H1 (cell line): ENCODE results near the gene EVC2. TPM values are rescaled to one million over a fixed set of nuclear protein-coding genes. Genes with fewer than 3 reads are reported as not detected.

Experiments used
- CTCF ChIA-PET: fragments of 300-600 bp; sonication (Branson Sonifier 250); formaldehyde crosslinking; loops from one replicate; lab custom pipeline; 2021; ENCODE audit not compliant: partially characterized antibody; lab: Charles Lee
- POLR2A ChIA-PET: fragments of 300-600 bp; sonication (Branson Sonifier 250); formaldehyde crosslinking; loops from one replicate; lab custom pipeline; 2021; ENCODE audit warnings: inconsistent platforms; ENCODE audit not compliant: partially characterized antibody; lab: Charles Lee
- DNase-seq, 2 experiments: peaks; one replicate each; pipeline versions ENCODE4 v3.0.0 to v3.0.0-alpha.2; 2010 to 2022; ENCODE audit warnings: low spot score in 2 of 2, low read depth in 1 of 2, mixed read lengths in 1 of 2
- FAIRE-seq: peaks from 2 replicates; lab custom pipeline; 2011; peaks lifted over from hg19 to GRCh38; lab: Jason Lieb, UNC
- H2AFZ ChIP-seq: 2 replicates; pipeline ENCODE4 v1.8.1; 2012; ENCODE audit warnings: low read length, inconsistent platforms
- H2AK5ac ChIP-seq: 2 replicates; pipeline ENCODE4 v1.6.1; 2013; ENCODE audit warnings: low read depth, low read length
- H2BK120ac ChIP-seq: replicated peaks from 2 replicates; pipeline ENCODE3; 2013; ENCODE audit warnings: low read depth, low read length, inconsistent platforms
- H2BK12ac ChIP-seq: 2 replicates; pipeline ENCODE4 v1.6.1; 2013; ENCODE audit warnings: low read depth, low read length
- H2BK15ac ChIP-seq: 2 replicates; pipeline ENCODE4 v1.6.1; 2013; ENCODE audit warnings: low read length
- H2BK20ac ChIP-seq: 2 replicates; pipeline ENCODE4 v1.6.1; 2013; ENCODE audit warnings: low read length
- H2BK5ac ChIP-seq: 2 replicates; pipeline ENCODE4 v1.6.1; 2013; ENCODE audit warnings: low read depth, low read length
- H3K14ac ChIP-seq: 2 replicates; pipeline ENCODE4 v1.6.1; 2013; ENCODE audit warnings: inconsistent platforms; ENCODE audit not compliant: insufficient read length
- H3K18ac ChIP-seq: 2 replicates; pipeline ENCODE4 v1.6.1; 2013; ENCODE audit warnings: low read length; ENCODE audit errors: extremely low read depth
- H3K23ac ChIP-seq: 2 replicates; pipeline ENCODE4 v1.6.1; 2013; ENCODE audit warnings: inconsistent platforms; ENCODE audit not compliant: insufficient read length
- H3K23me2 ChIP-seq: 2 replicates; pipeline ENCODE4 v1.6.1; 2013; ENCODE audit warnings: low read depth, low read length
- H3K27ac ChIP-seq: 2 replicates; pipeline ENCODE4 v1.6.1; 2011; ENCODE audit warnings: low read depth, low read length, inconsistent platforms
- H3K27me3 ChIP-seq, 4 experiments: replicated peaks in 1 of 4; 1 replicate in 1 of 4; 2 replicates in 3 of 4; pipeline versions ENCODE4 v1.6.1 to v1.8.1; 2011 to 2013; ENCODE audit warnings: low read length in 3 of 4, mild to moderate bottlenecking in 3 of 4, inconsistent platforms in 2 of 4, mixed read lengths in 2 of 4, moderate library complexity in 1 of 4; ENCODE audit not compliant: control insufficient read depth in 3 of 4, insufficient read depth in 3 of 4; ENCODE audit errors: extremely low read depth in 1 of 4
- H3K36me3 ChIP-seq, 4 experiments: 2 replicates each; pipeline versions ENCODE4 v1.6.1 to v1.8.1; 2011 to 2013; ENCODE audit warnings: mild to moderate bottlenecking in 4 of 4, low read length in 3 of 4, moderate library complexity in 2 of 4, control low read depth in 1 of 4, inconsistent platforms in 1 of 4; ENCODE audit not compliant: insufficient read depth in 4 of 4, control insufficient read depth in 2 of 4
- H3K4ac ChIP-seq: replicated peaks from 2 replicates; pipeline ENCODE3; 2013; ENCODE audit warnings: low read length, low read depth, mixed read lengths, inconsistent platforms; ENCODE audit not compliant: insufficient read length
- H3K4me1 ChIP-seq, 4 experiments: replicated peaks in 1 of 4; 1 replicate in 1 of 4; 2 replicates in 3 of 4; pipeline versions ENCODE4 v1.6.1 to v1.8.1; 2011 to 2013; ENCODE audit warnings: low read length in 3 of 4, inconsistent platforms in 2 of 4, mixed read lengths in 1 of 4; ENCODE audit not compliant: insufficient read depth in 4 of 4, control insufficient read depth in 3 of 4
- H3K4me2 ChIP-seq, 2 experiments: 2 replicates each; pipeline versions ENCODE4 v1.6.1 to v1.8.1; 2011 to 2013; ENCODE audit warnings: low read depth in 2 of 2, low read length in 2 of 2, control low read depth in 1 of 2, inconsistent platforms in 1 of 2, mild to moderate bottlenecking in 1 of 2; ENCODE audit not compliant: insufficient read depth in 1 of 2
- H3K4me3 ChIP-seq, 4 experiments: fragments of 200-600, 300-600 bp in 1 of 4; sonication (generic), shearing (Covaris generic), sonication (Bioruptor Twin) in 1 of 4; 2 replicates each; pipeline versions ENCODE4 v1.5.1 to v1.8.1; 2011 to 2016; ENCODE audit warnings: low read length in 4 of 4, low read depth in 3 of 4, control low read depth in 2 of 4, inconsistent platforms in 2 of 4, mild to moderate bottlenecking in 2 of 4, mixed read lengths in 1 of 4, moderate library complexity in 1 of 4; ENCODE audit not compliant: insufficient read depth in 2 of 4; ENCODE audit errors: extremely low read depth in 1 of 4
- H3K56ac ChIP-seq: replicated peaks from 2 replicates; pipeline ENCODE3; 2013; ENCODE audit warnings: low read depth, mild to moderate bottlenecking, mixed read lengths, low read length, inconsistent platforms; ENCODE audit not compliant: insufficient read length
- H3K79me1 ChIP-seq: 2 replicates; pipeline ENCODE4 v1.6.1; 2013; ENCODE audit warnings: low read depth, low read length, control low read depth
- H3K79me2 ChIP-seq, 2 experiments: 2 replicates each; pipeline versions ENCODE4 v1.6.1 to v1.8.1; 2012 to 2013; ENCODE audit warnings: low read length in 2 of 2, mild to moderate bottlenecking in 2 of 2, inconsistent platforms in 1 of 2; ENCODE audit not compliant: insufficient read depth in 2 of 2, control insufficient read depth in 1 of 2
- H3K9ac ChIP-seq, 4 experiments: replicated peaks in 1 of 4; 1 replicate in 1 of 4; 2 replicates in 3 of 4; pipeline versions ENCODE4 v1.6.1 to v1.8.1; 2011 to 2013; ENCODE audit warnings: low read depth in 3 of 4, low read length in 3 of 4, control low read depth in 2 of 4, mild to moderate bottlenecking in 2 of 4, moderate library complexity in 2 of 4, inconsistent platforms in 1 of 4; ENCODE audit errors: extremely low read depth in 1 of 4
- H3K9me3 ChIP-seq, 2 experiments: 2 replicates each; pipeline versions ENCODE4 v1.6.1 to v1.8.1; 2012 to 2013; ENCODE audit warnings: mild to moderate bottlenecking in 2 of 2, moderate library complexity in 2 of 2, control low read depth in 1 of 2, inconsistent platforms in 1 of 2, low read depth in 1 of 2, low read length in 1 of 2, mixed read lengths in 1 of 2; ENCODE audit not compliant: insufficient read depth in 2 of 2
- H4K20me1 ChIP-seq, 2 experiments: replicated peaks in 1 of 2; 2 replicates each; pipeline versions ENCODE3 to v1.8.1; 2011 to 2013; ENCODE audit warnings: inconsistent platforms in 2 of 2, low read length in 2 of 2, mild to moderate bottlenecking in 1 of 2; ENCODE audit not compliant: insufficient read depth in 2 of 2, control insufficient read depth in 1 of 2
- H4K5ac ChIP-seq: 2 replicates; pipeline ENCODE4 v1.6.1; 2013; ENCODE audit warnings: low read length, low read depth, mixed read lengths, inconsistent platforms; ENCODE audit not compliant: insufficient read length
- H4K8ac ChIP-seq: 2 replicates; pipeline ENCODE4 v1.8.0; 2013; ENCODE audit warnings: mild to moderate bottlenecking, moderate library complexity, low read length, inconsistent platforms; ENCODE audit not compliant: insufficient read depth; ENCODE audit errors: extremely low read depth
- H4K91ac ChIP-seq: replicated peaks from 2 replicates; pipeline ENCODE3; 2013; ENCODE audit warnings: low read length, mixed read lengths, inconsistent platforms; ENCODE audit not compliant: insufficient read length
- ATF3 ChIP-seq: IDR thresholded peaks from 2 replicates; pipeline ENCODE4 v1.6.1; 2011; ENCODE audit warnings: low read depth, mild to moderate bottlenecking, low read length; ENCODE audit not compliant: insufficient read depth
- GABPA ChIP-seq: IDR thresholded peaks from 2 replicates; pipeline ENCODE4 v1.6.1; 2011; ENCODE audit warnings: mild to moderate bottlenecking, low read length, moderate library complexity, borderline replicate concordance; ENCODE audit not compliant: insufficient read depth
- POU5F1 ChIP-seq: IDR thresholded peaks from 2 replicates; pipeline ENCODE4 v1.6.1; 2011; ENCODE audit warnings: low read depth, mild to moderate bottlenecking, low read length, moderate library complexity
- RXRA ChIP-seq: IDR thresholded peaks from 2 replicates; pipeline ENCODE4 v1.6.1; 2011; ENCODE audit warnings: low read depth, mild to moderate bottlenecking, low read length, moderate library complexity; ENCODE audit not compliant: insufficient read depth
- TBP ChIP-seq: IDR thresholded peaks from 2 replicates; pipeline ENCODE4 v1.6.1; 2011; ENCODE audit warnings: low read depth, low read length, improper control_type of control experiment
- TEAD4 ChIP-seq: IDR thresholded peaks from 2 replicates; pipeline ENCODE4 v1.6.1; 2012; ENCODE audit warnings: low read depth, low read length, inconsistent platforms, mixed read lengths
- ZNF274 ChIP-seq: IDR thresholded peaks from 2 replicates; pipeline ENCODE4 v1.7.0; 2012; ENCODE audit warnings: low read length, borderline replicate concordance; ENCODE audit errors: extremely low read depth
- WGBS, 2 experiments: shearing (Covaris generic) in 1 of 2; methylation state at CpG; one replicate each; pipeline versions ENCODE4 v1.1.6 to v1.1.7; 2013 to 2015; ENCODE audit warnings: low lambda C conversion rate in 2 of 2, mixed read lengths in 2 of 2, inconsistent platforms in 1 of 2, low coverage in 1 of 2, missing lambda C conversion rate in 1 of 2; ENCODE audit not compliant: insufficient replicate concordance in 2 of 2, insufficient coverage in 1 of 2, insufficient read length in 1 of 2; ENCODE audit errors: extremely low coverage in 1 of 2, missing lambda C conversion rate in 1 of 2; 5-methylcytosine and 5-hydroxymethylcytosine counted together
- polyA plus RNA-seq, 7 experiments: library from polyadenylated mRNA; depleted of rRNA in 3 of 7; stranded (reverse) in 5 of 7; unstranded in 2 of 7; fragments of >200 nt in 5 of 7; fragments of 200-250 nt in 2 of 7; gene quantifications; 1 replicate in 5 of 7; 2 replicates in 1 of 7; 4 replicates in 1 of 7; pipeline versions ENCODE4 v1.2.1 to v1.2.3, GENCODE V29; 2011 to 2013; ENCODE audit warnings: missing spikeins in 2 of 7, mixed read lengths in 2 of 7
- total RNA-seq: library from RNA; stranded (reverse); fragmentation: NEBNext Ultra II Directional; extraction: Animal tissue kit (Norgen Biotek cat#: 25700); gene quantifications from 2 replicates; pipeline ENCODE4 v1.2.1, GENCODE V29; 2021

Gene EVC2
- total and polyA plus RNA-seq, 2 of the 8 experiments (the other 6 are each of a cell fraction or from before 2014, with no cell fraction given) = 0.73 to 5.9 TPM

- no peaks in the 10 kb centered on the region; a peak in 1 of 7 replicates for H3K4me1 ChIP-seq
- H3K23ac ChIP-seq = no peak overlapping the region
- CTCF ChIA-PET = no interaction called here
- no peak overlapping the region for H2BK15ac ChIP-seq
- no peak overlapping the region for H3K27ac ChIP-seq
- no peaks in the 10 kb centered on the region for H3K79me2 ChIP-seq
- peaks cover 0 to 3% (median 0%) of the 10 kb centered on the region in 4 experiments; a peak in 1 of 8 replicates for H3K36me3 ChIP-seq
- H3K9ac ChIP-seq = no peak overlapping the region
- no peak overlapping the region for H2BK12ac ChIP-seq
- no peak overlapping the region for H3K4me2 ChIP-seq
- DNase-seq = no peak
- H2BK5ac ChIP-seq = no peak overlapping the region
- peaks cover 4% of the 10 kb centered on the region for H3K23me2 ChIP-seq
- no peak for FAIRE-seq
- H4K5ac ChIP-seq = no peak overlapping the region
- 94% methylated on average over 2 of the region's 2 CpGs; no CpG with 5 or more reads in 1 of the 2 experiments for WGBS, 2 experiments
- peaks cover 0 to 3% of the 10 kb centered on the region in 2 experiments for H4K20me1 ChIP-seq
- no peak overlapping the region for H4K8ac ChIP-seq
- H3K18ac ChIP-seq = no peak overlapping the region
- no peak overlapping the region for H2AK5ac ChIP-seq
- H4K91ac ChIP-seq = no peak overlapping the region
- H2AFZ ChIP-seq = no peak overlapping the region
- 0 out of 4 replicates have a peak, but pooled peaks cover 0 to 8% of the 10 kb centered on the region in 2 experiments for H3K9me3 ChIP-seq
- H3K56ac ChIP-seq = no peak overlapping the region
- no peaks in the 10 kb centered on the region for H3K27me3 ChIP-seq
- H3K14ac ChIP-seq = no peak overlapping the region
- no peaks in the 10 kb centered on the region for H3K79me1 ChIP-seq
- no peak overlapping the region for H2BK120ac ChIP-seq
- no peak for TF ChIP-seq TBP
- no peak for TF ChIP-seq ATF3
- no peak for TF ChIP-seq ZNF274
- no peak for TF ChIP-seq GABPA
- no peak for TF ChIP-seq TEAD4
- no peak for TF ChIP-seq RXRA
- no peak for TF ChIP-seq POU5F1
- POLR2A ChIA-PET = no interaction called here
- H3K4me3 ChIP-seq = no peak overlapping the region
- H2BK20ac ChIP-seq = no peak overlapping the region
- no peak overlapping the region for H3K4ac ChIP-seq
Observed at GRCh38 chr4:5532100-5532499, 176.3 kb downstream of the EVC2 start.
